Adrenal gland (tissue), 12 donors: Measurements from ENCODE around the gene HBS1L. TPM values are rescaled to one million over a fixed set of nuclear protein-coding genes. Genes with fewer than 3 reads are reported as not detected.

ENCODE experiments used
- DNase-seq, 7 donors: peaks; one replicate each; pipeline ENCODE4 v3.0.0-alpha.2; 2019 to 2020
- H3K27ac ChIP-seq, 5 donors: fragments of 200-600 bp; sonication (generic) in 4 of 5; 1 replicate in 3 of 5; 2 replicates in 2 of 5; pipeline versions ENCODE4 v1.5.1 to v1.8.0; 2016 to 2020; ENCODE audit warnings: mild to moderate bottlenecking in 1 of 5
- H3K27me3 ChIP-seq: fragments of 200-600 bp; 2 replicates; pipeline ENCODE4 v1.8.0; 2021
- H3K36me3 ChIP-seq, 2 donors: fragments of 200-600 bp; replicated peaks in 1 of 2; 1 replicate in 1 of 2; 2 replicates in 1 of 2; pipeline versions ENCODE4 v1.5.1 to v1.8.0; 2018 to 2022
- H3K4me1 ChIP-seq, 2 donors: fragments of 200-600 bp; replicated peaks in 1 of 2; 1 replicate in 1 of 2; 2 replicates in 1 of 2; pipeline versions ENCODE4 v1.5.1 to v1.8.0; 2018 to 2021
- H3K4me3 ChIP-seq, 4 donors: fragments of 200-600 bp; sonication (generic) in 3 of 4; one replicate each; pipeline ENCODE4 v1.5.1; 2016 to 2018
- H3K9me3 ChIP-seq, 3 donors: fragments of 200-600 bp; sonication (generic) in 1 of 3; replicated peaks in 1 of 3; 1 replicate in 2 of 3; 2 replicates in 1 of 3; pipeline versions ENCODE4 v1.5.1 to v1.8.0; 2016 to 2021
- POLR2A ChIP-seq, 2 donors: fragments of 450-650 bp; IDR thresholded peaks; one replicate each; pipeline ENCODE4 v1.6.1; 2017; ENCODE audit warnings: antibody characterized with exemption in 2 of 2, mild to moderate bottlenecking in 2 of 2, moderate library complexity in 1 of 2
- WGBS, 4 donors: extraction: QIAGEN DNeasy Blood & Tissue Kit in 2 of 4; methylation state at CpG; one replicate each; pipeline versions ENCODE4 v1.1.5 to v1.1.7; 2013 to 2017; 5-methylcytosine and 5-hydroxymethylcytosine counted together
- intact Hi-C, 2 donors: fragments of 100-400 bp; cut with DNase I; formaldehyde crosslinking; loops; one replicate each; pipeline versions ENCODE4 v1.14.1 to v1.15.0; 2022 to 2023
- polyA plus RNA-seq, 3 donors: library from polyadenylated mRNA; stranded (reverse); fragments of 200-250 nt in 2 of 3; fragments of 350-450 nt in 1 of 3; fragmentation: Illumina TruSeq in 1 of 3; extraction: RNeasy Lipid Tissue Mini Kit (QIAGEN cat#74804) in 1 of 3; gene quantifications; one replicate each; pipeline ENCODE4 v1.2.3, GENCODE V29; 2013 to 2014
- total RNA-seq, 9 donors: library from RNA; depleted of rRNA in 4 of 9; stranded (reverse); fragments of >200 nt in 4 of 9; fragments of 120-200 nt in 1 of 9; fragmentation: NEBNext Ultra II Directional in 1 of 9; extraction: Animal tissue kit (Norgen Biotek cat#: 25700) in 1 of 9; gene quantifications; one replicate each; pipeline versions ENCODE4 v1.1.0 to v1.2.4, GENCODE V29; 2013 to 2023
- TF ChIP-seq, protein P1 (sequence below), 6 experiments: fragments of 450-650 bp in 4 of 6; fragments of 200-600 bp in 2 of 6; sonication (generic) in 1 of 6; IDR thresholded peaks; 1 replicate in 5 of 6; 2 replicates in 1 of 6; pipeline versions ENCODE4 v1.5.1 to v1.8.0; 2016 to 2021; ENCODE audit warnings: antibody characterized with exemption in 6 of 6, mild to moderate bottlenecking in 2 of 6, moderate library complexity in 1 of 6
- donor health status: healthy with polysubstance abuse.
- donor health status: Bipolar disorder and iron deficiency.
- donor health status: DM: yes; HTN: yes; CAD: no.
- donor health status: DM: no; HTN: no; CAD: no.
- donor health status: DM: no; HTN: no; CAD: no.
- donor health status: DM: yes; HTN: yes; CAD: no.

The HBS1L gene
- total and polyA plus RNA-seq, 12 donors = 17.0 to 121 (median 58.4) TPM

GRCh38 chr6:134936931-134937330, 117.7 kb downstream of the HBS1L start:
- no peaks in the 10 kb centered on the region for H3K9me3 ChIP-seq
- no peaks in the 10 kb centered on the region for H3K4me1 ChIP-seq
- no peaks in the 10 kb centered on the region for H3K36me3 ChIP-seq
- no peak for DNase-seq
- TF ChIP-seq, protein P1, sequence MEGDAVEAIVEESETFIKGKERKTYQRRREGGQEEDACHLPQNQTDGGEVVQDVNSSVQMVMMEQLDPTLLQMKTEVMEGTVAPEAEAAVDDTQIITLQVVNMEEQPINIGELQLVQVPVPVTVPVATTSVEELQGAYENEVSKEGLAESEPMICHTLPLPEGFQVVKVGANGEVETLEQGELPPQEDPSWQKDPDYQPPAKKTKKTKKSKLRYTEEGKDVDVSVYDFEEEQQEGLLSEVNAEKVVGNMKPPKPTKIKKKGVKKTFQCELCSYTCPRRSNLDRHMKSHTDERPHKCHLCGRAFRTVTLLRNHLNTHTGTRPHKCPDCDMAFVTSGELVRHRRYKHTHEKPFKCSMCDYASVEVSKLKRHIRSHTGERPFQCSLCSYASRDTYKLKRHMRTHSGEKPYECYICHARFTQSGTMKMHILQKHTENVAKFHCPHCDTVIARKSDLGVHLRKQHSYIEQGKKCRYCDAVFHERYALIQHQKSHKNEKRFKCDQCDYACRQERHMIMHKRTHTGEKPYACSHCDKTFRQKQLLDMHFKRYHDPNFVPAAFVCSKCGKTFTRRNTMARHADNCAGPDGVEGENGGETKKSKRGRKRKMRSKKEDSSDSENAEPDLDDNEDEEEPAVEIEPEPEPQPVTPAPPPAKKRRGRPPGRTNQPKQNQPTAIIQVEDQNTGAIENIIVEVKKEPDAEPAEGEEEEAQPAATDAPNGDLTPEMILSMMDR (IDR thresholded peaks at IDR 0.05) = no peak
- no peak for TF ChIP-seq POLR2A (IDR thresholded peaks at IDR 0.05)
- no peaks in the 10 kb centered on the region for H3K27me3 ChIP-seq
- intact Hi-C loops = loop anchor here in 1 of 2 donors (10.0 kb wide), 1 partner anchor 782 kb away; no protein-coding TSS in a partner anchor
- WGBS, 4 donors = 70 to 76% (median 73%) methylated on average over 5 of the region's 5 CpGs
- no peak overlapping the region for H3K27ac ChIP-seq
- no peak overlapping the region for H3K4me3 ChIP-seq

DNA sequence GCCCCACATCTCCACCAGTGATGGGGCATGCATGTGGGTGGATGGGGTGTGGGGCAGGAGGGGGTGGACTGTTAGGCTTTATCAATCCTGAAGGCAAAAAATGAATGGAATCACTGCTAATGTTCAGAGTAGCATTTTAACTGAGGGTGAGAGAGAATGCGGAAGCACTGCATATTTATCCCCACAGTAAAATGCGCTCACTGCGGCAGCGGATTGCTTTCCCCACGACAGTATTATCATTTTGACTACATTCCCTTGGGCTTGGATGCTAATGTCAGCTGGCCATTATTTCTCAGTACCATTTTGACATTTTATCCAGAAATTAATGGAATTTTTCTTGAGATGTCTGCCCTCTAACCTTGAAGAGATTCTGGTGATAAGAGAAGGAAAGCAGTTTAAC, 118.1 kb downstream of the HBS1L start:
- Histone ChIP-seq H3K4me3 (no peak overlapping the region), H3K36me3 (no peaks in the 10 kb centered on the region), H3K27ac (no peak overlapping the region), H3K9me3 (no peaks in the 10 kb centered on the region), H3K27me3 (no peaks in the 10 kb centered on the region), H3K4me1 (no peaks in the 10 kb centered on the region)
- DNase-seq = no peak
- 72 to 90% (median 81%) methylated on average over 5 of the region's 5 CpGs for WGBS, 4 donors
- intact Hi-C loops = loop anchor here in 1 of 2 donors (10.0 kb wide), 1 partner anchor 782 kb away; no protein-coding TSS in a partner anchor
- TF ChIP-seq, protein P1 (IDR thresholded peaks at IDR 0.05) = no peak
- no peak for TF ChIP-seq POLR2A (IDR thresholded peaks at IDR 0.05)

DNA sequence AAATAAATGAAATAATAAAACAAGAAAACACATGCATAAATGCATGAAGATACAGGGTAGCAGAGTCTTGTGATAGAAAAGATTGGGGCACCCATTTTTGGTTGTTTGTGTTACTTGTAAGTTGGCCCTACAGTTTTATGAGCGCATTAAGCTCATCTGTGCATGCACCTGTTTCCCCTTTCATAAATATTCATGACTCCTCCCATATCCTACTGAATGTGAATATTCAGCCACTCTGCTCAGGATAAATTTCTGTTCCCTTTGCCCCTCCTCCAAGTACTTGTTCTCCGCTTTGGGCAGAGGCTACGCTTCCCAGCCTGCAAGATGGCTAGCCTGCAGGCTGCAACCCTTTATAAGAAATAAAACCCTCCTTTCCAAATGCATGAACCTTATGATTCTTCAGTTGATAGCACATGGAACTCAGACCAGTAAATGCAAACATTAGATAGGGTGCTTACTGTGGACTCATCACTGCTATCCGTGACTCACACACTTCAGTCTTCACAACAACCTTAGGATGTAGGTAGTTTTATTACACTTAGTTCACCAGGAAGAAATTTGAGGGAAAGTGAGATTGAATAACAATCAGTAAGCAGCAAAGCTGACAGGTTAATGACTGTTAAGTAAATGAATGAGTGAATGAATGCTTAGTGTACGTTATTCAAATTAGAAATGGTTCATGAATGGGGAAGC, 119.7 kb downstream of the HBS1L start:
- intact Hi-C loops = loop anchor here in 1 of 2 donors (10.0 kb wide), 1 partner anchor 780 kb away; no protein-coding TSS in a partner anchor
- no peak for DNase-seq
- Histone ChIP-seq H3K27me3 (no peaks in the 10 kb centered on the region), H3K27ac (no peak overlapping the region), H3K36me3 (no peaks in the 10 kb centered on the region), H3K4me3 (no peak overlapping the region), H3K4me1 (no peaks in the 10 kb centered on the region), H3K9me3 (no peaks in the 10 kb centered on the region)
- no peak for TF ChIP-seq POLR2A (IDR thresholded peaks at IDR 0.05)
- TF ChIP-seq, protein P1 (IDR thresholded peaks at IDR 0.05) = no peak
- WGBS, 4 donors = 97 to 98% (median 97%) methylated on average over 5 of the region's 5 CpGs

DNA sequence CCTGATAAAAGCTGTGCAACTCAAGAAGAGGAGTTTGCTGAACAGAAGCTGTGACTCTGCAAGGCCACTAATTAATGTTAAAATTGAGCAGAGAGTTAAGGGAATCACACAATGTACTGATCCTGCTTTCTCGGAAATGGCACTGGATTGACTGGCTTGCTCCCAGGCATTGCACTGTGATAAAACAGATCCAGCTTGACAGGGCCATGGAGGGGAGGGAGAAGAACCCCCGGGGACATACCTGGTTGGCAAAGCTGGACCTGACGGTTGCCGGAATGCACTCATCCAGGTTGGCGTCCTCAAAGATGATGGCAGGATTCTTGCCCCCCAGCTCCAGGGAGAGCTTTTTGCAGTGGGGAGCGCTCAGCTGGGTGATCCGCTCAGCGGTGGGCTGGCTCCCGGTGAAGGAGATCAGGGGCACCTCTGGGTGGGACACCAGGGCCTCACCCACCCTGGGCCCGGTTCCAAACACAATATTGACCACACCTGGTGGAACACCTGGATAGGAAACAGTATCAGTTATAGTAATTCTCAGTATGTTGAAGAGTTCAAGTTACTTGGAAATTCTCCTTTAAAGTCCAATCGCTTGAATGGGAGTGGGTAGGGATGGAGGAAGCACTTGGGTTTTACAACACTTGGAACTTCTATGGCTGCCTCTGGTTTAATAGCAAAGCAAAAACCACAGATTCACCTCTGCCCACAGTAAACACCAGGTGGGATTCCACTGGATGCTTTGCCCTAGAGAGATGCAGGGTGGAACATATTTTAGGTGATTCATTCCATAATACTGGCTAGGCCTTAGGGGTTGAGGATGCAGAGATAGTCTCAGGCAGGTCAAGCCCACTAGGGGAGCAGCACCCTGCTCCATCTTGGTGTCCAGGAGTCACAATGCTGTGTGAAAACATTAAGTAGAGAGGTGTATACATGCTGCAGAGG, 121.8 kb downstream of the HBS1L start:
- intact Hi-C loops = loop anchor here in 1 of 2 donors (10.0 kb wide), 1 partner anchor 778 kb away; no protein-coding TSS in a partner anchor
- TF ChIP-seq, protein P1 (IDR thresholded peaks at IDR 0.05) = no peak
- TF ChIP-seq POLR2A (IDR thresholded peaks at IDR 0.05) = no peak
- no peak overlapping the region for H3K27ac ChIP-seq
- no peaks in the 10 kb centered on the region for H3K4me1 ChIP-seq
- no peak overlapping the region for H3K4me3 ChIP-seq
- no peaks in the 10 kb centered on the region for H3K9me3 ChIP-seq
- peak in 1 of 7 donors; percentile 65 for DNase-seq
- 88 to 94% (median 92%) methylated on average over 6 to 11 of the region's 11 CpGs for WGBS, 4 donors
- H3K27me3 ChIP-seq = no peaks in the 10 kb centered on the region
- H3K36me3 ChIP-seq = no peaks in the 10 kb centered on the region
